HG03039 (cell line): ENCODE data around the gene LIMK1.
"Not testable (repeated sequence)": the region's sequence is repeated elsewhere in the genome, so short reads cannot be mapped to it uniquely, and the experiment has no call there.

Experiments
- ATAC-seq: cut with Tn5 transposase; IDR thresholded peaks from one replicate; pipeline ENCODE4 v1.9.1; 2021; ENCODE audit warnings: mild to moderate bottlenecking, moderate library complexity; ENCODE audit not compliant: unreplicated experiment

Gene LIMK1

DNA sequence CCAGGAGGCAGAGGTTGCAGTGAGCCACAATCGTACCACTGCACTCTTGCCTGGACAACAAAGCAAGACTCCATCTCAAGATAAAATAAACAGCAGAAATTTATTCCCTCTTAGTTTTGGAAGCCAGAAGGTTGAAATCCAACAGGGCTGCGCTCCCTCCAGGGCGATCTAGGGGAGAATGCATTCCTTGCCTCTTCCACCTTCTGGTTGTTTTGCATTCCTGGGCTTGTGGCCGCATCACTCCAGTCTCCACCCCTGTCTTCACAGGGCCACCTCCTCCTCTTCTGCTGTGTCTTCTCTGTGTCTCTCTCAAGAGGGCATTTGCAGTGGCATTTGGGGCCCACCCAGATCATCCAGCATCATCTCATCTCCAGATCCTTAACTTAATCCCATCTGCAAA, 36.2 kb downstream of the LIMK1 start:
- ATAC-seq, result no peak

DNA sequence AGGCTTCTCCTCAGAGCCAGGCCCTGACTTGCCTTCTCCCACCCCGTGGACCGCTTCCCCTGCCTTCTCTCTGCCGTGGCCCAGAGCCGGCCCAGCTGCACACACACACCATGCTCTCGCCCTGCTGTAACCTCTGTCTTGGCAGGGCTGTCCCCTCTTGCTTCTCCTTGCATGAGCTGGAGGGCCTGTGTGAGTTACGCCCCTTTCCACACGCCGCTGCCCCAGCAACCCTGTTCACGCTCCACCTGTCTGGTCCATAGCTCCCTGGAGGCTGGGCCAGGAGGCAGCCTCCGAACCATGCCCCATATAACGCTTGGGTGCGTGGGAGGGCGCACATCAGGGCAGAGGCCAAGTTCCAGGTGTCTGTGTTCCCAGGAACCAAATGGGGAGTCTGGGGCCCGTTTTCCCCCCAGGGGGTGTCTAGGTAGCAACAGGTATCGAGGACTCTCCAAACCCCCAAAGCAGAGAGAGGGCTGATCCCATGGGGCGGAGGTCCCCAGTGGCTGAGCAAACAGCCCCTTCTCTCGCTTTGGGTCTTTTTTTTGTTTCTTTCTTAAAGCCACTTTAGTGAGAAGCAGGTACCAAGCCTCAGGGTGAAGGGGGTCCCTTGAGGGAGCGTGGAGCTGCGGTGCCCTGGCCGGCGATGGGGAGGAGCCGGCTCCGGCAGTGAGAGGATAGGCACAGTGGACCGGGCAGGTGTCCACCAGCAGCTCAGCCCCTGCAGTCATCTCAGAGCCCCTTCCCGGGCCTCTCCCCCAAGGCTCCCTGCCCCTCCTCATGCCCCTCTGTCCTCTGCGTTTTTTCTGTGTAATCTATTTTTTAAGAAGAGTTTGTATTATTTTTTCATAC, 38.0 kb downstream of the LIMK1 start:
- no peak for ATAC-seq

DNA sequence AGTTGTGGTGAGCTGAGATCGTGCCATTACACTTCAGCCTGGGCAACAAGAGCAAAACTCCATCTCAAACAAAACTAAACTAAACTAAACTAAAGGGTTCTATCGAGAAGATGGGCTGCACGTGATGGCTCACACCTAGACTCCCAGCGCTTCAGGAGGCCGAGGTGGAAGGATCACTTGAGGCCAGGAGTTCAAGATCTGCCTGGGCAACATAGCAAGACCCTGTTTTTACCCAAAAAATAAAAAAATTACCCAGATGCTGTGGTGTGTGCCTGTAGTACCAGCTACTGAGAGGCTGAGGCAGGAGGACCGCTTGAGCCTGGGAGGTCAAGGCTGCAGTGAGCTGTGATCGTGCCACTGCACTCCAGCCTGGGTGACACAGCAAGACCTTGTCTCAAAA, 40.3 kb downstream of the LIMK1 start:
- ATAC-seq, result not testable (repeated sequence)

DNA sequence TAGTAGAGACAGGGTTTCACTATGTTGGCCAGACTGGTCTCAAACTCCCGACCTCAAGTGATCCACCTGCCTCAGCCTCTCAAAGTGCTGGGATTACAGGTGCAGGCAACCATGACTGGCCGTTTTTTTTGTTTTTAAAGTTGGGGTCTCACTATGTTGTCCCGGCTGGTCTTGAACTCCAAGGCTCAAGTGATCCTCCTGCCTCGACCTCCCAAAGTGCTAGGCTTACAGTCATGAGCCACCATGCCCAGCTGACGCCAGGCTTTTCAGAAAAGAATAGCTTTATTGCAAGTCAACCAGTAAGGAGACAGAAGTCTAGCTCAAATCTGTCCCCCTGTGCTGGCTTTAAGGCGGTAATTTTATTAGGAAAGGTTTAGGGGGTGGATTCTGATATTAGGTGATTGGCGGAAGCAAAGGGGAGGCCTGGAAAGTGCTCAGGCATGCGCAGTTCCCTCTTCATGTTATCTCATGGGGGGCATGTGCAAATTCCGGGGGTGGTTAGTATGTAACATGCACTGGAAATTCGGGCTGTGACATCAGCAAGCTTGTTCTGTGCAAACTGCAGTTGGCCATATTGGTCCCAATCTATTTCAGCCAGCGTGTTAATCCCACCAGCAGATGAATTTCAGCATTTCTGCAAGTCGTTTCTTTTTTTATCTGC, 42.7 kb downstream of the LIMK1 start:
- ATAC-seq, result no peak

DNA sequence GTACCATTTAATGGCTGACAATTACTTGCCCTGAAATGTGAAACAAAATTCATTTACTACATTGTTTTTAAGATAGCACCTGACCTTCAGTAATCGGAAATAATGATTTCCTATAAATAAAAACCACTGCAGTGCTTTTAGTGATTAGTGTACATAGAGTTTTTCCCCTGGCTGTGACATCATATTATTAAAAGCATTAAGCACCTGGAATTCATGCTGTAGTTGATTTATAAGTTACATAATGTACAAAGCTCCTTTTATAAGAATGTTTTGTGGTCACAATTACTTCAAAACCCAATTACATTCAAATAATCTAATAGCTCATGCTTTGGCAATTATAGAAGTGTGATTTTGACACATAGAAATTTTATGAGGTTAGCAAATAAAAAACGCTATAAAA, 46.3 kb downstream of the LIMK1 start:
- ATAC-seq, result no peak

DNA sequence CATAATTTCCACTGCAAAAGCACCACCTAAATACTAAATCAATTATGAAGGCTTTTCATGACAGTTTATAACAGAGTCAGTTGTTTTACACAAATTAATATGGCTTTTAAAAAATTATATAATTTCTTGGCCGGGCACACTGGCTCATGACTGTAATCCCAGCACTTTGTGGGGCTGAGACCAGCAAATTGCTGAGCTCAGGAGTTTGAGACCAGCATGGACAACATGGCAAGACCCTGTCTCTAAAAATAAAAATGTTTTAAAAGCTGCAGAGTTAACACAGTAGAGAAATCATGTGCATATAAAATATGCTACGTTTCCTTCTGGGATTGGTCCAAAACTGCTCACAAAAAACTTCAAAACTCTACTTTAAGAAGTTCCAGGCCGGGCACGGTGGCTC, 46.9 kb downstream of the LIMK1 start:
- ATAC-seq, result no peak

DNA sequence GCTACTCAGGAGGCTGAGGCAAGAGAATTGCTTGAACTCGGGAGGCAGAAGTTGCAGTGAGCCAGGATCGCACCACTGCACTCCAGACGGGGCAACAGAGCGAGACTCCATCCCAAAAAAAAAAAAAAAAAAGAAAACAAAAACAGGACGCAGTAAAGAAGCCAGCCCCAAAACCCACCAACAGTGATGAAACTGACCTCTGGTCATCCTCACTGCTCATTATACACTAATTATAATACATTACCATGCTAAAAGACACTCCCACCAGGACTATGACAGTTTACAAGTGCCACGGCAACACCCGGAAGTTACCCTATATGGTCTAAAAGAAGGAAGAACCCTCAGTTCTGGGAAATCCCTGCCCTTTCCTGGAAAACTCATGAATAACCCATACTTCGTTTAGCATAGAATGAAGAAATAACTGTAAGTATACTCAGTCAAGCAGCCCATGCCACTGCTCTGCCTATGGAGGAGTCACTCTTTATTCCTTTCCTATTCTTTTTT, 50.6 kb downstream of the LIMK1 start:
- ATAC-seq, result no peak

DNA sequence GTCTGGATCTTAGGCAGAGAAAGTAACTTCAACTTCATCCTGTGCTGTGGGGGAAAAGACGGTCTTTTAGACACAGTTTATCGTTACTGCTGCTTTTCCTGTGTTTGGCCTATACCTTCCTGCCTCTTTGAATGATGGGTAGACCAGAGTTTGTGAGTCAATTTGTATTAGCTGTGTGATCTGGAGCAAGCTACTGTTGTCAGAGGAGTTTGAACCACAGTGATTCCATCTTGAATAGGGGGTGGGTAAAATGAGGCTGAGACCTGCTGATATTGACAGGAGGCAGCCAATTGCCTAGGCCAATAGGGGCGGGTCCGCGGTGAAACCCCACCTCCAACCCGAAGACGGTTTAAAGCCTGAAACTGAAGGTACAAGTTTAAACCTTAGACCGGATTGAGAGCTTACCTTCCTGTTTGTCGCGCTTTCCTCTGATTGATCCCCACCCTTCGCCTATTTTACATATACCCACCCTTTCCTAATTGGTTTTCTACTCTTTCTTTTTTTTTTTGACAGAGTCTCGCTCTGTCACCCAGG, 54.8 kb downstream of the LIMK1 start:
- ATAC-seq, result no peak

DNA sequence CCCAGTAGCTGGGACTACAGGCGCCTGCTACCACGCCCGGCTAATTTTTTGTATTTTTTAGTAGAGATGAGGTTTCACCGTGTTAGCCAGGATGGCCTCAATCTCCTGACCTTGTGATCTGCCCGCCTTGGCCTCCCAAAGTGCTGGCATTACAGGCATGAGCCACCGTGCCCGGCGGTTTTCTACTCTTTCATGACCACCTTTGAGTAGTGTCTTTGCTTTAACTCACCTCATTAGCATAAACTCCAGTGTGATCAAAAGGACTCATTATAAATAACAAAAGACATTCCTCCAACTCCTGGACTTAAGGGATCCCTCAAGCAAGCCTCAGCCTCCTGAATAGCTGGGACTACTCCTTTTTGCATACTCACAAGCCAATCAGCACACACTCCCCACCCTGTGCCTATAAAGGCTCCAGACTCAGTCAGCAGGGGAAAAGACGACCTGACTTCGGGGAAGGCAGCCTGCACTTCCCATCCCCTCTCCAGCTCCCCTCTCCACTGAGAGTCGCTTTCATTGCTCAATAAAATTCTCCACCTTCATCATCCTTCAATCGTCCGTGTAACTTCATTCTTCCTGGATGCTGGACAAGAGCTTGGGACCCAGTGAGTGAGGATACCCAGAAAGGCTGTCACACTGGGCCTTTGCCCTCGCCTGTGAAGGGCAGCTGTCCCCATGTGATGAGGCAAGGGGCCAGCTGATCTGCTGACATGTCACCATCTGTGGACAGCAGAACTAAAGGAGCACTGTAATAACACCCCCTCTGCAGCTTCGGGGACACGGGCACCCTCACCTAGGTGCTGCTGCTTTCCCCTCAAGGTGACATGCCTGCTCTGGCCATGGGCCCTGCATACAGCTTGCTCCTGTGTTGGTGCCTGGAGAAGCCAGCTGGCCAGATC, 55.6 kb downstream of the LIMK1 start:
- no peak for ATAC-seq

DNA sequence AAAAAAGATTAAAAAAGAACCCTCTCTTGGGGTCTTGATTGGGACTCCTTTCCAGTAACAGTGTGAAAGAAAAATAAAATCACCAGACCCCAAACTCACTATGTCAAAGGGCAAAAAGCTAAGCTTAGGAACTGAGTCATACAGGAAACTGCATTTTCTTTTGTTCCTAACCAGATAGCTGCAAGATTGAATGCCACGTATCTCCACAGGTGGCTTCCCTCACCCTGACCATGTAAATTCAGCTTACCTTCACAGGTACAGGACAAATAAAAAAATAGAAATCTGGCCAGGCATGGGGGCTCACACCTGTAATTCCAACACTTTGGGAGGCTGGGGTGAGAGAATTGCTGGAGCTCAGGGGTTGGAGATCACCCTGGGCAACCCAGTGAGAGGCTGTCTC, 58.1 kb downstream of the LIMK1 start:
- ATAC-seq, result no peak

DNA sequence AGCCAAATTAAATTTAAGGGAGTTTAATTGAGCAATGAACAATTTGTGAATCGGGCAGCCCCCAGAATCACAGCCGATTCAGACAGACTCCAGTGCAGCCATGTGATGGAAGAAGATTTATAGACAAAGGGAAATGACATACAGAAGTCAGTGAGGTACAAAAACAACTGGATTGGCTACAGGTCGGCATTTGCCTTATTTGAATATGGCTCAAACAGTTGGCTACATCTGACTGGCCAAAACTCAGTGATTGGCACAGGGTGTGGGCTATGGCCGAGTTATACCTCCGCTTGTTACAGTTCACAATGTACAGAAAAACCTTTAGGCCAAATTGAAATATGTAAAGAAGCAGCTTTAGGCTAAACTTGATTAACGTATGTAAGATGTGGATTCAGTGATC, 59.8 kb downstream of the LIMK1 start:
- ATAC-seq, result no peak

DNA sequence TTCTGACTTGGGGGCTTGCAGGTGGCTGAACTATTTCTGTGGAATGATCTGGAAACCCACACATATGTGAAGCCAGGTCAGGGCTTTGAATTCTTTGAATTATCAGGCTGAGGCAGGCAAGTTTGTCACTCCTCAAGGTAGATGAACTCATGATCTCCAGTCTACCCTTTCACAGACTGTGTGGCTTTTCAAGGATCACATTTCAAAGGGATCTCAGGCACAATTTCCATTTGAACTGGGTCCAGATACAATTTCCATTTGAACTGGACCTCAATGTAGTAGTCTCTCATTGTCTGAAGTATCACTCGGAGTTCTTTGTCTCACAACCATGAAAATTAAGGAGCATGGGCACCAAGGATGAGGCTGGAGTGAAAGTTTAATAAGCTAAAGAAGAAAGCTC, 64.9 kb downstream of the LIMK1 start:
- ATAC-seq, result no peak

DNA sequence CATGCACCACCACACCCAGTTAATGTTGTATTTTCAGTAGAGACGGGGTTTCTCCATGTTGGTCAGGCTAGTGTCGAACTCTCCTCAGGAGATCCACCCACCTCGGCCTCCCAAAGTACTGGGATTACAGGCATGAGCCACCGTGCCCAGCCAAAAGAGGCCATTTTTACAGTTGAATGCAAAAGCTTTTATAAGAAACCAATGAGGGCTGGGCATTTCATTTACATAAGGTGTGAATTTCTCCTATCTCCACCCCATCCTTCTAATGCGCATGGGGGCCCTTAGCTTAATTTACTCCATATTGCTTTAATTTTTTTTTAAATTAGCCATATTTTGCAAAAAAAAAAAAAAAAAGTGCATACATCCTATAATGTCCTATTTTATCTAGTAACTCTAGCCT, 65.5 kb downstream of the LIMK1 start:
- no peak for ATAC-seq

DNA sequence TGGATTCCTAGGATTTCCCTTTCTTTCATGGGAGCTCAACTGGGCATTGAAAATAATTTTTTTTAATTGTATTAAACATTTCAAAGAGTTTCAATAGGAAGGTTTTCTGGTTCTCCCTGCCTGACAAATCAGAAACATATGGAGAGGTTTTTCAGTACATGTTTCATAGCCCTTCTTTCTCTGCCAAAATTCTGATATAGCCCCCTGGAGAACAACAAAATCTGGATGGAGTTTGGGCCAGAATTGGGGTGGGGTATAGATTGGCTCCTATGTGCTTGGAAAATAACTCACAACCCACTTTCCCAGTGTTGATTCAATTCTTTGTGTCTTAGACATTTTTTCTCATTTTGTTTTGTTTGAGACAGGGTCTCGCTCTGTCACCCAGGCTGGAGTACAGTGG, 66.0 kb downstream of the LIMK1 start:
- no peak for ATAC-seq

DNA sequence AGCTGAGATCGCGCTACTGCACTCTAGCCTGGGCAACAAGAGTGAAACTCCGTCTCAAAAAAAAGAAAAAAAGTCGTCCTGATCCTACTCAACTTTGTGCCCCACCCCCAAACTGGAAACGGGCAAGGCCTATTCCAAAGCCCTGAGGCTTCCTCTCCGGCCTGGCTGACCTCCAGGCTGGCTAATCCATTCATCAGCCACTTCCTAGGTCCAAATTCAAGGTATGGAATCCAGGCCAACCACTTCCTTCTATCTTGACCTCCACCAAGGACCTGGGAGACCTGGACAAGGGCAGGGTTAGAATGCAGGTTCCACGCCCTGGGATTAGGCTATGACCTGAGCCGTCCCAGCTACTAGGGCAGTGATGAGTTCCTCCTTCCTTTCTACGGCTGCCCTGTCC, 70.1 kb downstream of the LIMK1 start:
- ATAC-seq, result no peak

DNA sequence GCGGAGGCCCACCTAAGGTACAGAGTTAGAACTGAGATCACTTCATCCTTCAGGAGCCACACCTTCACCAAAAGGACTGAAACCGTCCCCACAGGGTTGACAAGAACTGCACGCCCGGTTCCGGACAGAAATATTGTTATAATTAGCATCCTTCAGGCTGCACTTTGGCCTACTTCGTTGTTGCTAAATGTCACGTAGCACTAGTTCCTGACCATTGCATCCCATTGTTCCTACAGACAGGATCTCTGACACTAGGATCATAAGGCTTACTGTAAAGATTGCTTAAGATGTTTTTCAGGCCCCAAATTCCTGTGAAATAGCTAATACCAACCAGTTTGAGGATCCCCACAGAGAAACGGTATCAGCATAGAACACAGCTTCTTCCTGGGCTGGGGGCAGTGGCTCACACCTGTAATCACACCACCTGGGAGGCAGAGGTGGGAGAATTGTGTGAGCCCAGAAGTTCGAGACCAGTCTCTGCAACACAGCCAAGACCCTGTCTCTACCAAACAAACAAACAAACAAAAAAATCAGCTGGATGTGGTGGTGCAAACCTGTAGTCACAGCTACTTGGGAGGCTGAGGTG, 72.3 kb downstream of the LIMK1 start:
- no peak for ATAC-seq

DNA sequence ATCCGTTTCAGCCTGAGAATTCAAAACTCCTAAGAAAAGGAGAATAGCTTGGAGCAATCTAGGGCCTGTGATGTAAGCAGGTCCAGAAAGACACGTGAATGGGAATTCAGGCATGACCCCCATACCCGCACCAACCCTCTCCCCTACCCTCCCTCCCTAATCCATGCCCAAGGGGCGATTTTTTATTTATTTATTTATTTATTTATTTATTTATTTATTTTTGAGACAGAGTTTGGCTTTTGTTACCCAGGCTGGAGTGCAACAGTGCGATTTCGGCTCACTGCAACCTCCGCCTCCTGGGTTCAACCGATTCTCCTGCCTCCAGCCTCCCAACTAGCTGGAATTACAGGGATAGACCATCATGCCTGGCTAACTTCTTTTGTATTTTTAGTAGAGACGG, 74.0 kb downstream of the LIMK1 start:
- ATAC-seq, result no peak

DNA sequence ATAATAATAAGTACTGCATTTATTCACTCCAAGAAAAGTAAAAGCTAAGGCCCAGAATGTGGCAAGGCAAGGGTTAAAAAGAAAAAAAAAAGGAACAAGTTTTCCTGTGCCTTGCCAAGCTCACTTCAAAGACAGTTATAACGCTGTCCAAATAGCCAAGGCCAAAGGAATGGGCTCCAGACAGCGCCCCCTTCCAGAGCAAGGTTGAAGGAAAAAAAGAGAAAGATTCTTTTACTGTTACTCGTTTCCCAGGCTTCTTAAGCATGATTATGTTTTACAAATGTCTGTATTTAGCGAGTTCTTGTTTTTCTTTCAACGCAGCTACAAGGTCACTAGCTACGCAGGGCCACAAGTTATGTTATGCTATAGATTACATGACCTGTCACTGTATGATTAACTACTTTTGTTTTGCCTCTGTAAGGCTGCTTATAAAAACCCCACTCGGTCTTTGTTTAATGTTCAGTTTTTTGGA, 81.4 kb downstream of the LIMK1 start:
- no peak for ATAC-seq

DNA sequence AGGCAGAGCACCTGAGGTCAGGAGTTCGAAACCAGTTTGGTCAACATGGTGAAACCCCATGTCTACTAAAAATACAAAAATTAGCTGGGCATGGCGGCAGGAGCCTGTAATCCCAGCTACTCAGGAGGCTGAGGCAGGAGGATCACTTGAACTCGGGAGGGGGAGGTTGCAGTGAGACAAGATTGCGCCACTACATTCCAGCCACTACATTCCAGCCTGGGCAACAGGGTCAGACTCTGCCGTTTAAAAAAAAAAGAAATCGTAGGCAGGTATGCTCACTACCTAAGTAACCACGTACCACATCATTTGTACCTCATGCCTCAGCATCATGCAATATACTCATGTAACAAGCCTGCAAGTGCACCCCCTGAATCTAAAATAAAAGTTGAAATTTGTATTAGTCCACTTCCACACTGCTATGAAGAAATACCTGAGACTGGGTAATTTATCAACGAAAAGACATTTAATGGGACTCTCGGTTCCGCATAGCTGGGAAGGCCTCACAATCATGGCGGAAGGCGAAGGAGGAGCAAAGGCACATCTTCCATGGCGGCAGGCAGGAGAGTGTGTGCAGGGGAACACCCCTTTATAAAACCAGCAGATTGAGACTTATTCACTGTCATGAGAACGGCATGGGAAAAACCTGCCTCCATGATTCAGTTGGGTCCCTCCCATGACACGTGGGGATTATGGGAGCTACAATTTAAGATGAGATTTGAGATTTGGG, 82.4 kb downstream of the LIMK1 start:
- no peak for ATAC-seq

DNA sequence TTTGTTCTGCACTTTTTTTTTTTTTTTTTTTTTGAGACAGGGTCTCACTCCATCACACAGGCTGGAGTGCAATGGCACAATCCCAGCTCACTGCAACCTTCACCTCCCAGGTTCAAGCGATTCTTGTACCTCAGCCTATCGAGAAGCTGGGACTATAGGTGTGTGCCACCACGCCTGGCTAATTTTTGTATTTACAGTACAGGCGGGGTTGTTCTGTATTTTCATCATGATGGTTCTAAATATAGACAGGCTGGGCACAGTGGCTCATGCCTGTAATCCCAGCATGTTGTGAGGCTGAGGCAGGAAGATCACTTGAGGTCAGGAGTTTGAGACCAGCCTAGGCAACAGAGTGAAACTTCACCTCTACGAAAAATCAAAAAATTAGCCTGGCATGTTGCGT, 83.7 kb downstream of the LIMK1 start:
- not testable (repeated sequence) for ATAC-seq
